DMS153 treated with DMSO at 0.1 percent for 48 hours (cell line): ENCODE results near the gene EHD3.
"Not testable (repeated sequence)": the region's sequence is repeated elsewhere in the genome, so short reads cannot be mapped to it uniquely, and the experiment has no call there.

Source experiments
- DNase-seq: peaks from one replicate; lab custom pipeline; 2025; ENCODE audit not compliant: unreplicated experiment; lab: John Stamatoyannopoulos, UW

The EHD3 gene

DNA sequence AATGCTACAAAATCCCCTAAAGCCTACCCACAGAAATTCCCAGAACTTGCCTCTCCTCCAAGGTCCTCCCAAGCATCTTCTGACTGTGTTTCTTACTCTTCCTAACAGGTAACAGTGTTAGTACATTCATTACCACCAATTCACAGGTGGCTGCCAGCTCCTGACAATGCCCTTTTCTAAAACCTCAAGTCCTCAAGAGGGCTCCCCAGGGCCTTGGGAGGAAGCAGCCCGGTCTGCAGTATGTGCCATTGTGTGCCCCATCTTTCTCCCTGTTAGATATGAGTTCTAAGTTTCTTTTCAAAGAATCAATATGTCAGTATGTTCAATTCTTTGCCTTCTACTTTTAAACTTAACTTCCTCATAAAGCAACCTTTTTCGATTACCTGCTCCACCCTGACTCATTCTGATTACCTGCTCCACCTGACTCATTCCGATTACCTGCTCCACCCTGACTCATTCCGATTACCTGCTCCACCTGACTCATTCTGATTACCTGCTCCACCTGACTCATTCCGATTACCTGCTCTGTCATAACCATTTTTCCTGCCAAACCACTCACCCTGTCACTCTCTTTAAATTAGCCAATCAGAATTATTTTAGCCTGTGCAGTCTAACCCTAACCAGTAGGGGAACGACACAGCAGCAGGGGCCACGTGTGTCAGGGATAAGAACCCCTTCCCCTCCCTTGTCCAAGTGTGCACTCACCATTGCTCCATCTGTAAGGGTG lies 49.4 kb downstream of the EHD3 start:
- DNase-seq = not testable (repeated sequence)

DNA sequence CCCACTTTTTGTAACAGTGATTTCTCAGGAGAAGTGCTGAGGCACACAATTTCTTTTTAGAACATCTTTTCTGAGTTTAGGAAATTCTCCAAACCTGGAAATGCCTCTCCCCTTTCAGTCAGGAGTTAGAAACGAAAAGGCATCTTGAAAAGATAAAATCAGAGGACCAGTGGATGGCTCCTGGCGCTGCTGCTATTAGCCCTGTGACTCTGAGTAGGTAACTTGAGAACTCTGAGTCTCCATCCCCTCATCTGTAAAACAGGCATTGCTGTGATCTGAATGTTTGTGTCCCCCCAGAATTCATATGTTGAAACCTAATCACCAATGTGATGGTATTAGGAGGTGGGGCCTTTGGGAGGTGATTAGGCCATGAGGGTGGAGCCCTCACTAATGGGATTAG lies 50.2 kb downstream of the EHD3 start:
- DNase-seq = no peak

DNA sequence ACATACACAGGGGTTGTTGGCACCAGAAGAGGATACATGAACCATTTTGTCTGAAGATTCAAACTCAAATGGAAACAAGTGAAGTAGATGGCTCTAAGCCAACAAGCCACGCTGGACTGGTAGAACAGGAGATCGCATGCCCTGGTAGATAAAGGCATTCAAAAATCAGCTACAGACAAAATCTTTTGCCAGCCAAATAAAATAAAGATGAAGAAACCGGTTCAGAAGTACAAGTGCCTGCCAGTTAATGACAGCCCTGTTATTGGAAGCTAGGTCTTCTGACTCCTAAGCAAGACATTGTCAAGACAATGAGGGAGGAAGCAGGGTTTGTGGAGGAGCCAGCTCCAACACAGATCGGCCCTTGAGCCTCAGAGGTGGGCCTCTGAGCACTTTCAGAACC lies 52.3 kb downstream of the EHD3 start:
- no peak for DNase-seq

DNA sequence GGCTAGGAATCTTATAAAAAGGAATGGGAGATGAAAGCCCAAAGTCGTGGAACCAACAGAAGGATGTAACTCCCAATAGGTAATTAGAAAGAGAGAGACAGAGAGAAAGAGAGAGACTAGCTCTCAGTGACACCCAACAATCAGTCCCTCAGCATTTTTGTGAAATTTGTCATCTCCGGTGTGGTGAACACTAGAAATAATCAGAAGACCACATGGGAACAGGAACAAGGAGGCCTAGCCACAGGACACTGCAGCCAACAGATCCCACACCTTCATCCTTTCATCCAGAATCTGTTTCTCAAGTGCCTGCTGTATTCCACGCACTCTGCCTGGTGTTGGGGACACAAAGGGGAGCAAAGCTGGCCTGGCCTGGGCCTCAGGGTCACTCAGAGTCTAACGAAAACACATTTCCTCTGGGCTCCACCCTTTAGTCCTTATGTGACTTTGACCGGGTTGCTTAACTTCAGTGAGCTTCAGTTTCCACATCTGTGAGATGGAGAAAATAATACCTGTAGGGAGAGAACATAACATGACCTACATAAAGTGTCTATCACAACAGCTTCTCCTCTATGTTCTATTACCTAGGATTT lies 53.1 kb downstream of the EHD3 start:
- DNase-seq = no peak

DNA sequence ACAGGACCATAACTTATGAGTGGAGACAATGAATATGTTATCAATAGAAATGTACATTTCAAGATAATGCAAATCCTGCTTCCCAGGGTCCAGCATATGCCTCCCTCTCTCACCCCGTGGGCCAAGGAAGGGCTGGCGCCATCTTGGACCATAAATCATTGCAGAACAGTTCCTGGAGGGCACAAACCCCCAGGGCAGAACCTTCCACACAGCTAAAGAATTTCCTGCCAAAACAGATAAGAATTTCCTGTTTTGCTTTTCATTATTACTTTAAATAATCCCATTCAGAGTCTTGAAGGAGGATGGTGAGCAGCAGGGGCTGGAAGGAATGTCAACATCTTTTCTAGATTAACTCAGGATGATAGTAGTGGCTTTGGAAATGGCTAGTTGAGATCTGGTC lies 53.7 kb downstream of the EHD3 start:
- DNase-seq = no peak

DNA sequence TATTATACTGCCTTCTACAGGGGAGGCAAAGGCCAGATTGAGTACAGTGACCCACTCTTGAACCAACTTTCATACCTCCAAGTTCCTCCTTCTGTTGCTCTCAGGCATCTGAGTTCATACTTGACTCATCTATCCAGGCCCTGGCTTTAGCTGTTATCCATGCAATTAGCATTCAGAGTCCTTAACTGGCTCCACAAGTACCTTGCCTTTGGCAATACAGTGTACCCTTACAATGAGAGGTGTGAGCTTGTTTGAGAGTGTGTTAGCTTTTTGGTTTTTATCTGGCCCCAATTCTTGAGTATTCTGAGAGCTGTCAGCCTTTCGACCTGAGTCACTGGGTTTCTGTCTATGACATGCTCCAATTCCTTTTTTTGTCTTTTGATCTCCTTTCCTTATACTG lies 60.2 kb downstream of the EHD3 start:
- no peak for DNase-seq

DNA sequence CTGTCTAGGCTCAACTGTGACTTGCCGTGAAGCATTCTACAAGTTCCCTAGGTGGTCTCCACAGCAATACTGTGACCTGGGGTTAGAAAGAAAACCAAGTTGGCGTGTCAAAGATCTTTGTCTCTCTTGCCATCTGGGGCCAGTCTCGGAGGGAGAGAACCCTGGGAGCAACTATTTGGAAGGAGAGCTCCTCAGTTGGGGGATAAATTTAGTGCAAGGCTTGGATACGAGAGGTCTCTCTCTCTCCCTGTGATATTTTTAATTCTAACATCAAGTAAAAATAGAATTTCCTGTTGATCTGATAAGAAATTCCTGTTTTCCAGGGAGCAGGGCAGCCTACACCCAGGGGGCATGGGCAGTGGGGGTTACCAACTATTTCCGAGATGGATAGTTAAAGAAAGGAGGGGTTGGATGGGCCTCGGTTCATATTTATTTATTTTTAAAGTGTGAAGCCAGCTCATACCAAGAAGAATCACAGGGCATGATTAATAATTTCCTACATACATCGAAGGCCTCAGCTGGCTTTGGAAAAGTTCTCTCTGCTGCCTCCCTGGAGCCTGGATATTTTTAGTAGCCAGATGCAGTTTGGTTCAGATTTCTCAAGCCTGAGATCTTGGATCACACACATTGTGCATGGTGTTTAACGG lies 62.8 kb downstream of the EHD3 start:
- DNase-seq = no peak

DNA sequence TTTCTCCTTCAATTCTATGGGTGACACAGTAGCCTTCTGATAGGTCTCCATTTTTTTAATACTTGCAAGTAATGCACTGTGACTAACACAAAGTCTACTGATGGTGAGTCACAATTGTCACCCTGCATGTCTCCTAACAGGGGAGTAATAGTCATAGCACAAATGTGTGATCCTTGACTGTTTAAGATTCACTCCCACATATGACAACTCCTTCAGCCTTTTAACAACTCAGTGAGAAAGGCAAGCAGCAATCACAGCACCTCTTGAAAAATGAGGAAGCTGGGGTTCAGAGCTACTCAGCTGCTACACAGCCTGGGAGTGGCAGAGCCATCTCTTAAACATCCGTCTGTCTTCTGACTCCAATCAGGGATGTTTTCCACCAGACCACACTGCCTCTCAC lies 63.8 kb downstream of the EHD3 start:
- DNase-seq = no peak

DNA sequence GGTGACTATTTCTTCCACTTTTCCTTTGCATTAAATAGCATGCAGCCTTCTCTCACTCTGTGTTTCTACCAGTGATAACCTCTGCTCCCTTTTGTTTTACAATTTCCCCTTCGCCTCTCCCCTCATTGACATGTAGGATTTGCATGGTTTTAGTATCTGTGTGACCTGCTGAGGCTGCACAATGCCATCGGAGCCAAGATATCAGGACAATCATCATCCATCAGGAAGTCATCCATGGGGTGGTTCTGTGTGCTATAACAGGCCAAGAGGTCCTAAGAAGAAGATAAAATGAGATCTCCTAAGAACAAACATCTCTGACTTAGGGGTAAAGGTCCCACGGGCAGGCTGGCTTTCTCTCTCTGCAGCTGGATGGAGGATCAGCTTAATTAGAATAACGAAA lies 65.6 kb downstream of the EHD3 start:
- no peak for DNase-seq

DNA sequence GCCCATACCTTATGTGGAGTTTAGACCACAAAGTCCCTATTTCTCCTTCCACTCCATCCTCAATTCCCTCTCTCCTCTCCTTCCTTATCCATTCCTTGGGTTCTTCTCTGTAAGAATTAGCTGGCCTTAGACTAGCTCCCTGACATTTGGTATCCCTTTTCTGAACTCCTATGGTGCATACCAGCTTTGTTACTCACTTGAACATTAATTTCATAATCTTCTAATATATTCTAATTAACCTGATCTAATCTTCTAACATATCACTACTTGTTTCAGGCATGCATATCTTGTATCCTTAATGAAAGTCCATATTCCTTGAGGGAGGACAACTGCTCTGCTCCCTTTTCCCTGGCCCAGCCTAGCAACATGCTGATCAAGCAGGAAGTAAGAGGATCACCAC lies 66.4 kb downstream of the EHD3 start:
- no peak for DNase-seq

DNA sequence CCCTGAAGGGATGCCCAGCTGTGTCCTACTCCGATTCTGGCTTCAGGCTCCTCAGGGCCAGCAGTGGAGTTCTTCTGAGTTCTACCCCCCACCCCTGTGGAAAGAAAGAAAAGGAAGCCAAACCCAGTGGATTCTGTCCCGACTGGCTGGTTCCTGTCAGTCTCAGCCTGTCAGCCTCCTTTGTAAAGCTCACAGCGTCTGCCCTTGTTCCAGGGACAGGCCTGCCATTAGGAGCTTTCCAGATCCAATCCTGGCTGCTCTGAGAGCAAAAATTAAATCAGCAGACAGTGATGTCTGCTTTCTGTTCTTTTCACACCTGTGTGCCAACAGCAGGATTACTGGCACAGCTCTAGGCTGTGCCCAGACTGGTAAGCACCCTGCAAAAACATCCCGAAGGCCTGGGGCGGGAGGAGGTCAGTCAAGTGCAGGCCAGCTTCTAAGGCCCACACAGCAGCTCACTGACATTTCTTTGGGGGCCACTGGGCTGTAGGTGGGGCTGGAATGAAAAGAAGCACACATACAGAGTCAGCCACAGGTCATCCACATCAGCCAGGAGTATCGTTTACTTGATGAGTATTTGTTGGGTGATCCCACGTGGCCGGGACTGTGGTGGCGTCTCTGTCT lies 69.1 kb downstream of the EHD3 start:
- DNase-seq = no peak

DNA sequence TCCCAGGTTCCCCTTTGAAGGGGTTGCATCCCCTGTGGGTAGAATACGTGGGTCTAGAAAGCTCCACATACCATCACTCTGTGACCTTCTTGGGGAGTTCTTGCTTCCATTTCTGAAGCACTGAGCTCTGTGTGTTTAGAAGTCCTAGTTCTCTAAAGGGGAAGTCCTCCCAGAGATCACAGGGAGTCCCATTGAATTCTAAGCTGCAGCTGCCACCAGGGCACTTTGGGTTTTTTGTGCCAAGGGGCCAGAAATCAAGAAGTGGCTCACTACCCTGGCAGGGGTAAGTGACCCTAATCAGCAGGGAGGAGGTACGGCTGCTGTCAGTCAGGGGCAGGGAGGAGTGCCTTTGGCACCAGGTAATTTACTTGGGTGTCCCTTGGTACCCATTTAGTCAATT lies 70.9 kb downstream of the EHD3 start:
- no peak for DNase-seq

DNA sequence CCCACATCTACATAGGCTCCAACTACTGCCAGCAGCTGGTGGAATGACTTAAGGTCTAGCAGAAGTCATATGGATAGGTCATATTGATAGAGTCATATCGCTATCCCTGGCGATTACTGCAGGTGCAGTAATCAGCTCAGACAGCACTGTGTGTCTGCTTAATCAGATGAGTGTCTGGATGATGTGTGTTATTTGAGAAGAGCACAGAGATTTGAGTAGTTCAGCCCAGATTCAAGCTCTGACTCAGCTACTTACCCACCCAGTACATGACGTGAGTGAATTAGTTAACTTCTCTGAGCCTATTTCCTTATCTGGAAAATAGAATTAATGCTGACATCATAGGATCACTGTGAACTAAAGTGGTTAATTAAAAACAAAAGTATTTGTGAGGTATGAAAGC lies 78.9 kb downstream of the EHD3 start:
- DNase-seq = no peak

DNA sequence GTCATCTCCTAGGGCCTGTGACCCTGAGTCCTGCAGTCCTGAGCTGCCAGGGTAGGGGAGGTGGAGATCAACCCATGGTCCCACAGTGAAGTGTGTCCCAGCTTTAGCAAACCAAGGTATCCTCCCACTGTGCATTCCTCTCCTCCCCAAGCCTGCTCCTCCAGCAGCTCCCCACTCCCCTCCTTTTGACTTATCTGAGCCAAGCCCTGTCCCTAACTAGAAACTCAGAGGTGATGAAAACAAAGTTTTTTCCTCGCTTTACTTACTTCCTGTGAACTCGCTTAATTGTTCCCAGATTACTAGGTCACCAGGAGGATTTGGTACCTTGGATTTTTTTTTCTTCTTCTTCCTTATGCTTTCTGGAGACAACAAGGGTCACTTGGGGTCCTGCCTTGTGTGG lies 80.8 kb downstream of the EHD3 start:
- DNase-seq = no peak

DNA sequence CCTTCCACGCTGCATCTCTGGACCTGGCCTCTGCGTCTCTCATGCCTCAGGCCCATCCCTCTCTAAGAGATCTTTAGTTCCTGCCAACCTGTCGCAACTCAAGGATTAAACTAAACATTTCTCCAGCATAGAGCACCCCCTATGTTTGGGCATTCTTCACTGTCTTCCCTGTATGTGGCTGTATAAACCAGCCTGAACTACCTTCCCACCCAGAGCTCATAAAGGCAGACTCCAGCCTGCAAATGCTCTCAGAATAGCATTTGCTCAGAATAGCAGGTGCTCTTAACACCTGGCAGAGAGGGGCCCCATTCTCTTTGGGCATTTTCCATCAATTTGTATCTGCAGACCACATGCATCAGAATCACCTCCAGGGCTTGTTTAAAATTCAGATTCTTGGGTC lies 83.4 kb downstream of the EHD3 start:
- DNase-seq = no peak

DNA sequence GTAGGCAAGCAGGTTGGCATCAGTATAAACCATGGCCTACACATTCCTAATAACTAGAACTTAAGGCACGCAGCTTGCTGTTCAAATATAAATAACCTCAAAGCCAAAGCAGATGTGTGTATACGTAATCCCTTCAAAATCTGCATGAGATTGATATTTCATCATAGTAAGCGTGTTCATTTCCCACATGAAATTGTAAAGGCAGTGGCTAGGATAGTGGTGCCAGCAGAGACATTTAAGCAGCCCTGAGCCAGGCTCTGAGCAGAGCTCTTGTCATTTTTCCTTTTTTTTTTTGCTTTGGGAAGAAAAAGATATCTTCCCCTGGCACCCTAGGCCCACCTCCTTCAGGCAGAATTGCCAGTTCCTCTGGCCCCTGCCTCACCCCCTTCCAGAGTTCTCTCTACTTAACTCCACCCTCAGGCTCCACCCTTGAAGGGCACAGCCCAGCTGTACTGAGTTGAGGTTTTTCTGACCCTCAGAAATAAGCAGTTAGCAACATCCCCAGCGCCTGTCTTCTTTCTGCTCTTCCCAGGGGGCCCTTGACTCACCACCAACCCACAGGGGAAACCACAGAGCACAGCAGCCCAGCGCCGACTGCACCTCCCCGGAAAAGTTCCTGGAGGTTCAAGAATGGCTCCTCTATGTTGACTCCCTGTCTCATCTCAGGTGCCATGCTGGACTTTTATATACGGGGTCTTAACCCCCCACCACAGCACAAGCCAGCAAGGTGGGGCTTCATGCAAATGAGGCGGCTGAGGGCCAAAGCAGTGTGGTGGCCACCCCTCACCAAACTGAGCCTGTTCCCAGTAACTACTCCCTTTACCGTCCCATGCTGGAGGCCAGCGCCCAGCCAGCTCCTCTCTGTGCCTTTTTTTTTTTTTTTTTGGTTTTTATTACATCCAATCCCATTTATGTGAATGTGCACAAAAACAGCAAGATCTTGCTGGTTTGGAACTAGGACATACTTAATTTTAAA lies 84.7 kb downstream of the EHD3 start:
- no peak for DNase-seq
